Left kidney (tissue), 8 donors: ENCODE data around the gene SPATA31C1. TPM values are rescaled to one million over a fixed set of nuclear protein-coding genes. Genes with fewer than 3 reads are reported as not detected.
"Not testable (repeated sequence)": the region's sequence is repeated elsewhere in the genome, so short reads cannot be mapped to it uniquely, and the experiment has no call there.

ENCODE experiments used
- DNase-seq: peaks from one replicate; pipeline ENCODE4 v3.0.0-alpha.2; 2013
- long read RNA-seq, 8 donors: transcript quantifications; one replicate each; lab custom pipeline, GENCODE V29; 2026
- polyA plus RNA-seq: library from polyadenylated mRNA; unstranded; fragments of 120-200 nt; gene quantifications from one replicate; pipeline ENCODE4 v1.2.1, GENCODE V29; 2013; ENCODE audit not compliant: insufficient read length

SPATA31C1 gene
- polyA plus RNA-seq = 0.58 TPM
- long read RNA-seq, donor 1 = 0 reads
- long read RNA-seq, donor 2 = 0 reads
- long read RNA-seq, donor 3 = 0 reads
- long read RNA-seq, donor 4 = 0 reads
- long read RNA-seq, donor 5 = 0 reads
- long read RNA-seq, donor 6 = 0 reads
- long read RNA-seq, donor 7 = 0 reads
- long read RNA-seq, donor 8 = 0 reads

- not testable (repeated sequence) for DNase-seq
These were observed at the start of gene SPATA31C1 for GRCh38 chr9:87917662-87918061. Gene SPATA31C1 (plus strand): TSS chr9:87917962.

GRCh38 chr9:87868175-87868574 lies 49.6 kb upstream of the SPATA31C1 start:
- no peak for DNase-seq

GRCh38 chr9:87868635-87869034 lies 49.1 kb upstream of the SPATA31C1 start:
- no peak for DNase-seq

GRCh38 chr9:87869082-87869481 lies 48.7 kb upstream of the SPATA31C1 start:
- no peak for DNase-seq

- DNase-seq = no peak
These were observed 46.2 kb upstream of the SPATA31C1 start for GRCh38 chr9:87871425-87872078.

GRCh38 chr9:87872079-87872624 lies 45.6 kb upstream of the SPATA31C1 start:
- DNase-seq = peak; percentile 50

- no peak for DNase-seq
These were observed 44.0 kb upstream of the SPATA31C1 start for GRCh38 chr9:87873607-87874303.

- DNase-seq = peak; percentile 44
These were observed 43.5 kb upstream of the SPATA31C1 start for GRCh38 chr9:87874304-87874623.

- no peak for DNase-seq
These were observed 42.7 kb upstream of the SPATA31C1 start for GRCh38 chr9:87875060-87875459.

GRCh38 chr9:87875831-87876545 lies 41.8 kb upstream of the SPATA31C1 start:
- no peak for DNase-seq

GRCh38 chr9:87876708-87877107 lies 41.1 kb upstream of the SPATA31C1 start:
- no peak for DNase-seq

GRCh38 chr9:87878989-87879511 lies 38.7 kb upstream of the SPATA31C1 start:
- DNase-seq = no peak

GRCh38 chr9:87880116-87880515 lies 37.6 kb upstream of the SPATA31C1 start:
- DNase-seq = no peak

GRCh38 chr9:87880683-87881082 lies 37.1 kb upstream of the SPATA31C1 start:
- no peak for DNase-seq

GRCh38 chr9:87882627-87883026 lies 35.1 kb upstream of the SPATA31C1 start, which contains the start of gene SPATA31E1:
Gene SPATA31E1 (plus strand): TSS chr9:87882877. CDS start chr9:87882892, 15 bp downstream.
- no peak for DNase-seq

GRCh38 chr9:87883274-87883673 lies 34.5 kb upstream of the SPATA31C1 start:
- DNase-seq = no peak

GRCh38 chr9:87883990-87884389 lies 33.8 kb upstream of the SPATA31C1 start:
- DNase-seq = no peak

- DNase-seq = no peak
These were observed 32.9 kb upstream of the SPATA31C1 start for GRCh38 chr9:87884578-87885459.

- no peak for DNase-seq
These were observed 32.1 kb upstream of the SPATA31C1 start for GRCh38 chr9:87885484-87886189.

GRCh38 chr9:87886210-87886932 lies 31.4 kb upstream of the SPATA31C1 start:
- no peak for DNase-seq
